ENCODE measurements around the gene CYP19A1.
"Not testable (repeated sequence)": the region's sequence is repeated elsewhere in the genome, so short reads cannot be mapped to it uniquely, and the experiment has no call there.

Gene CYP19A1

DNA sequence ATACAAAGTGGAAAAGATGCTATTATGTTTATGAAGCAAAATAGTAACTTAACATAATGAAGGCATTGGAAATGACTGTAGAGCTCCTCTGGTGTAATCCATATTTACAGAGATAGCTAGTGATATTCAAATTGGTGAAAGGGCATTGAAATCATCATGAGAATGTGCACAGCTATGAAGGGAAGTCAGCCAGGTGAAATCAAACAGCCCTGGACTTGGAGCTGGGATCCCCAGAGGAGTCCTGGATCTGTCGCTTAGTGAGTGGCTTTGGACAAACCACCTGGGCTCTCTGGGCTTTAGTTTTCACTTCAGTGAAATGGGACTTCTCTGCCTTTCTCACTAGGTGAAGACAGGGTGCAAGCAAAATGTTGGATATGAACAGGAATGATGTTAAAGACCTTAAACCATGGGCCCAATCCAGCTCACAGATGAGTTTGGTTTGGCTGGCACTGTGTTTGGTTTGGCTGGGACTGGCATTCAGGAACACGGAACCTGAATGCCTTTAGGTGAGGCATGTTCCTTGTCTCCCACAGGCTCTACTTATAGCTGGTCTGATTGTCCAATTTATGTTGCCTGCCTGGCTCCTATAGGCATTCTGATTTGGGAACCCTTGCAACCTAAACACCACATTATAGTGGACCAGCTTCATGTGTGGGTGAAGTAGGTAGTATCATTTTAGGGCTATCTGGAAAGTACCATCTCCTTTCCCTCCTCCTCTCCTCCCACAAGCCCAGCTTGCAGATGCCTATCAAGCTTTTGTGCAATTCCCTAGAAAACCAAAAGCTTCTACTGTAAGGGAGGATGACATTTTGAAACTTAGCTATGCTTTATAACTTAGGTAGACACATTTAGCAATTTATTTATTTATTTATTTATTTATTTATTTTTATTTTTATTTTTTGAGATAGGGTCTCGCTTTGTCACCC lies 133.1 kb downstream of the CYP19A1 start:
- DNase-seq (ENCODE audit: low read depth) = no peak

DNA sequence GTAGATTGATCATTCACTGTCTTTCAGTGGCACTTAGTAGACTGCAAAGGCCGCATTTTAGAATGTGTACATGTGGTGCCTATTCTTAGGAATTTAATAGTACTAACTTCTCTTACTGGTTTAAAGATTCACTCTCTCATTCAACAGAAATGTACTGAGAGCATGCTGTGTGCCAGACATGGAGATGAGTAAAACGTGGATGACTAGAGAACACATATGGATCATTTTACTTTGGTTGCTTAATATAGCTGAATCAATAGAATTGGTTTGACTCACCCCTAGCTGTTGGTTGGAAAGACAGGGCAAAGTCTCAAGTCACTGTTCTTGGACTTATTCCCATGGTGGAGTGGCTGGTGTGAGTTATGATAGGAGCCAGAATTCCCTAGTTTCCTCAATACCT lies 134.6 kb downstream of the CYP19A1 start:
- no peak for DNase-seq (ENCODE audit: low read depth)

DNA sequence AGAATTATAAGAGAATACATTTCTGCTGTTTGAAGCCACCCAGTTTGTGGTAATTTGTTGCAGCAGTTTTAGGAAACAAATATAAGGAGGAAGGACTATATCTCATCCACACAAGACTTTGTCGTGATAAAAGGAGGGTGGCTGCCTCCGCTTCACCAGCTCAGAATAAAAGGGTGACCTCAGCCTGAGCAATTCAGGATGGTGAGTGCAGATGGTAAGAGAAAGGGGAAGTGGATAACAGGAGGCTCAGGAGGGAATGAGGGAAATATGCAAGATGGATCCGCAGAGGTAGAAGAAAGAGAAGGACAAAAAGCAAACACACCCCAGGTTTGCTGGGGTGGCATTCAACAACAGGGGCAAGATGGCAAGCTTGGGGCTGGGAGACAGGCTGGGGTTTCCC lies 135.6 kb downstream of the CYP19A1 start:
- DNase-seq (ENCODE audit: low read depth) = no peak

DNA sequence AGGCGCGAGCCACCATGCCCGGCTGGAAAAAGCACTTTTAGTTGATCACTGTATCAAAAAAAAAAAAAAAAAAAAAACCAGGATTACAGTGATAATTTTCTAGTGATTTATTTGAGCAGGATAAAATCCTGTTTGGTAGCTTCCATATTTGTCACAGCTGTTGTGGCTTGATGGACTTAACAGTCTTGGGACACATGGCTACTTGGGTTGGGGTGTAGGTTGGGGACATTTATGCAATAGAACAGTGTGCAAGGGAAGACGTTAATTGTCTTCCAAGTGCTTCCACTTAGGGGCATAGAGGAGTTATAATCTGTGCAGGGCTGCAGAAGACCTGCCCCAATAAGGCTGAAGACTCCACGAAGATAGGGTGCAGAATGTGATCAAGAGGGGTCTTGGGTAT lies 136.8 kb downstream of the CYP19A1 start:
- DNase-seq (ENCODE audit: low read depth) = no peak

DNA sequence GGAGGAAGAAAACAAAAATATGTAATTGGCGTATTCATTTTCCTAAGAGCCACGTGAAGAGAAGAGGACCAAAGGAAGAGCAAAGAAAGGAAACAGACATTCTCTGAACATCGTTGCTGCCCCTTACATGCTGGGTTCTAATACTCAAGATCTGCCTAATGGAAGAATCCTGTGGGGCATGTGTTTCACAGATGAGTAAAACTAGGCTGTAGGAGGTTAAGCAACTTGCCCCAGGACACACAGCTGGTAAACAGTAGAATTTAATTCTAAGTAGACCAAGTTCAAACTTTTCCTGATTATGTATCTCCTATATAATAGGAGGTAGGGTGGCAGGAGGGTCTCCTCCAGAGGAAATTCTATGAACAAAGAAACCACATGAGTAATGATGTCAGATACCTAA lies 137.6 kb downstream of the CYP19A1 start:
- DNase-seq (ENCODE audit: low read depth) = no peak

DNA sequence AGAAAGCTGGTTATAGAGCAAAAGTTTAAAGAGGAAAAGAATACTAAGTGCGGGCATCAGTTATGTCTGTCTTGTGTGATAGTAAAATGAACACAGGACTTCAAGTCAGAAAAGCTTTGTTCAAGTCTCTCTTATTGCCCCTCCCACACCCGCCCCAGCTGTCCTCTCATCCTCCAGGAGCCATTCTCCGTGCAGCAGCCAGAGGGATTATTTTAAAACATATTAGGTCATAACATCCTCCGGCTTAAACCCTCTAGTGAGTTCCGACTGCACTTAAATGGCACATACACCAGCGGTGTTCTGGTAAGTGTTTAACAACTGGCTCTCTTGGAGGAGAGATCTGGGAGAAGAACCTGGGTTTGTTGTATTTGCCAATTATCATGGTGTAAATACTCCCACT lies 138.9 kb downstream of the CYP19A1 start:
- no peak for DNase-seq (ENCODE audit: low read depth)

DNA sequence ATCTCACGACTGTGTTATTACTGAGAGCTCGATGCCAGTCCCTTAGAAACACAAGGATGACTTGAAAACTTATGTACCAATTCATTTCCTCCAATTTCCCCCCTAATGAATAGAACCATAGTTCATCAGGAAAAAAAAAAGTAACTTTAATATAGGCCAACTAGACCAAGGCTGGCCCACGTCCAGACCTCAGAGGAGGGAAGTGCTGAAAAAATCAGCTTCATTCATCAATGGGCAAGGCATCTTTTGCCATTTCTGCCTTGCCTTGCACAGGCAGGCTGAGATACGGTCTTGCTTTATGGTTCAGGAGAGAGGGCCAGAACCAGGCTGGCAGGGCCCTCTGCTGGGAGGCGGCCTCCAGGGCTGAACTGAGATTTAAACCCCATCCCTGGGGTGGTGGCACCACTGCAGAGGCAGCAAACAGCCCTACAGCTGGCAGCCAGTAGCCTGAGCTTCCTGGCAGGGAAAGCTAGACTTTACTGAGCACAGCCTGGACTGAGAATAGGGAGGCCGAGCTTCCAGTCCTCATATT lies 139.6 kb downstream of the CYP19A1 start:
- DNase-seq (ENCODE audit: low read depth) = no peak

DNA sequence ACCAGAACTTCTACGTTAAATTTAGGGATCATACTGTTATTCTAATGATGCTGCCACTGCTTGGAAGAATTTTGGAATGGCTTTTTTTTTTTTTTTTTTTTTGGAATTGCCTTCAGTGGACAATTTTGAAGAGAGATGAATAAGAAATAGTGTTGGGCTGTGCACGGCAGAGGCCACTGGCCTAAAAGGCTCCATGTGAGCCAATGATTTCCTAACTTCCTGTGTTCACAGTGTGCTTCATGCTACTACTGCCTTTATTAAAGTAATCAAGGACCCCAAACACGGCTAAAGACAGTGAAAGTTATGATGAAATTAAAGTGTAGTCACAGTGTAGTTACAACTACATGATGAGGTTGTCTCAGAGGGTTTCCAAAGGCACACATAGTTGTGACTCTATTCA lies 142.9 kb downstream of the CYP19A1 start:
- no peak for DNase-seq (ENCODE audit: low read depth)

DNA sequence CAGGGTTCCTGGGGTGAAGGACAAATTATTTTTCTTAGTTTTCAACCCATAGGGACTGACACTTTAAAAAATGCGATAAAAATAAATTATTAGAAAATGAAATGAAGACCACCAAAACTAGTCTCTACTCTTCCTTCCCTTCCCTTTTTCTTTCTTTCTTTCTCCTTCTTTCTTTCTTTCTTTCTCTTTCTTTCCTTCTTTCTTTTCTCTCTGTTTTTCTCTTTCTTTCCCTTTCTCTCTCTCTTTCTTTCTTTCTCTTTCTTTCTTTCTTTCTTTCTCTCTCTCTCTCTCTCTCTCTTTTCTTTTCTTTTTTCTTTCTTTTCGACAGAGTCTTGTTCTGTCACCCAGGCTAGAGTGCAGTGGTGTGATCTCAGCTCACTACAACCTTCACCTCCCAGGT lies 144.4 kb downstream of the CYP19A1 start:
- no peak for DNase-seq (ENCODE audit: low read depth)

DNA sequence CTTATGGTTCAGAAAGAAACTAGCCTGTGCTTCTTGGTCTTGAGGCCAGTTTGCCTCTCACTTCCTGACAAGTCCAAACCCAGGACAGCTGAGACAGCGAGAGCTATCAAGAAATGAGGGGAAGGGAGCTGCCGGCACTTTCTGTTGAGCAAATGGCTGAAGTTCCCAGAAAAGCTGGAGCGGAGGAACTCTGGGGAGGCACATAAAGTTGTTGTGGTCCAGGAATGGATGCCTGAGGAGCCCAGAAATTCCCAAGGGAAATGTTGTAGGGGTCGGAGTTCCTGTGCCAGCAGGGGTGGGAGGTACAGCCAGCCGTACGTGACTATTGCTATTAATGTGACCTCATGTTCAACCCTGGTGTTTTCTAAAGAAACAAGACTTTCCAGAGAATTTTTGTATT lies 144.9 kb downstream of the CYP19A1 start:
- no peak for DNase-seq (ENCODE audit: low read depth)

DNA sequence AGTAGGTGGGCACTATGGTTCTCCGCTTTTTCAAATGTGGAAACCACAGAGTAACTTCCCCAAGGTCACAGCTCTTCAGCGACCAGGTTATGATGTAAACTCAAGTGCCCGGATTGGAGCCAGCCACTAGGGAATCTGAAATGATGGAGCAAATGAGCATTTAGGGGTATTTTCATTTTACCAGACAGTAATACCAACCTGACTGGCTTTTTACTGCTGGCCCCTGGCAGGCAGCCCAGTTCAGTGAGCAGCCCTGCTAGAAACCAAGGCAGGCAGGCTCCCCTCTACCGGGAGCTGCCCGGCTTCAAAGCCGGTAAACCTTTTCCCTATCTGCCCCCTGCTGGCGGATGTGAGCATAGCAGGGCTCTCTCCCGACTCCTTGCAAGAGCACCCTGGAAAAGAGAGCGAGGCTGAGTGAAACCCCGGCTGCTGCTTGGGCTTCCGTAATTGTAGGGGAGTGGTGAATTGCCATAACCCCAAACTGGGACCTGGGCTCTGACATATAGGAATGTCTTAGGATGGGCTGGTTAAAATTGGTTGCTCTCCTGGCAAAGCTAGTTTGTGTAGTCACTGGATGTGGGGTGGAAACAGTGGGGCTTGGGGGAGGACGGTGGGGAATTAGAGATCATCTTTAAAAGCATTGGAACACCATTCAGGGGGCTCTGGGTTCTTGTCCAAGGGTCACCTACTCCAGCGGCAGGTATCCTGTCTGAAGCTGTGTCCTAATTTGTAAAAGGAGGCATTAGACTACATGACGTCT lies 145.7 kb downstream of the CYP19A1 start:
- DNase-seq (ENCODE audit: low read depth) = peak; percentile 69

DNA sequence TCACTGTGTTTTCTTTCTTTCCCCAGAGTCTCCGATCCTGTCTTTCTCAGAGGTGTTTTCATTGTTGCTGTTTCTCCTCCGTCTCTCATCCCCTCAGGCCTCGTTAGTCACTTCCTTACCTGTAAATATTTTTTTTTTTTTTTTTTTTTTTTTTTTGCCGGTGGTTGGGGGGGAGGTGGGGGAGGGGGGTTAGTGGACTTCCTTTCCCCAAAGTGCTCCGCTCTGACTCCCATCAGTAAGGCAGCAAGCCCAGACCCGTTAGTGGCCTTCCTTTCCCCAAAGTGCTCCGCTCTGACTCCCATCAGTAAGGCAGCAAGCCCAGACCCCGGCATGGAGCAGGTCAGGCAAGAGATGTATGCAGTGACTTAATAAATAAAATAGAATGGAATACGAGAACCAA lies 146.6 kb downstream of the CYP19A1 start:
- DNase-seq (ENCODE audit: low read depth) = no peak

DNA sequence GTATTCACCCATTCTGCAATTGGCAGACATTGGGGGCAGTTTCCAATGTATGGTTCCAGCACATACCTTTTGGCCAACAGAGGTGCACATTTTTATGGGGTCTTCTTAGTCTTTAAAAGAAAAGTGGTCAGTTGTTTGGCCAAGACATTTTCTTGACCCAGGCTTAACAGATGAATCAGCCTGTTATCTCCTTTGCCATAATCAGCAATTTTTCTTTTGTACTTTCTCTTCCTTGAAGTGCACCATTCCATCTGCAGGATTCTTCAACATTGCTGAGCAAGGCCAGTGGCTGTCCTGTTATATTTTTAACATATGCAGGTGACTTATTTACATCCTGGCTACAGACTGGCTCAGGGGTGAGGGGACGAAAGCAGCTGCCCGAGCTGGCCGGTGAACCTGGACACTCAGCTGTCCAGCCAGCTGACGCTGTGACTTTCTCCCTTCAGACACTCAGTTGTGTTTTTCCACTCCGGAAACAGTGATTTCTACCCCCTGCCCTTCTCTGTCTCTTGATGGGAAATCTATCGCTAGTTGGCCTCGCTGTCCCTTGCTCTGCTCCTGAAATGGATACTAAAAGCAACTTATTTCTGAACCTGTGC lies 147.2 kb downstream of the CYP19A1 start:
- DNase-seq (ENCODE audit: low read depth) = no peak

DNA sequence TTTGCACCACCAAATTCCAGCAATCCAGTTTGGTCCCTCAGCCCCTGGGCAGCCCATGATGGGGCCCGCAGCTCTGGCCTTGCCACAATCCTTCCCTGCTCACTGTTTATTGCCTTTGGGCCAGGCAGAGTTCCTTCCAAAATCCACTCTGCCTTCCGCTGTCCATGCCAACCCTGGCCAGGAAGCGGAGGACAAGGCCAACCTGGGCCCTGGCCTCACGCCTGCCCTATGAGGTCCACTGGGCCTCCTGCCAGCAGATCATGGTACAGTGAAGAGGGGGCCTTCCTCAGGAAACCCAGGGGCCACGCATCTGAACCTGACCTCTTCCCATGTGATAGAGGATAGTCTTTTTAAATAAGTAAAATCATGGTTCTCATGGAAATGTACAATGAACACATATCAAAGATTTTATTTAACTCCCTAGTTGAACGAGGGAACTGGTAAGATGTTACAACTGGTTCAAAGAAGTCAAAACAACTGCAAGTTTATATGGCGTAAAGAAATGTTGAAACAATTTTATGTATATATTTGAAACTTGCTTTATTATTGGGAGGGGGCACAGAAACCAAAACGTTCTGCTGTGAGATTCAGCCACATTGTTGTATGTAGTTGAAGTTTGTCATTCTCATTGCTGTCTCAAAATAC lies 147.8 kb downstream of the CYP19A1 start:
- no peak for DNase-seq (ENCODE audit: low read depth)

DNA sequence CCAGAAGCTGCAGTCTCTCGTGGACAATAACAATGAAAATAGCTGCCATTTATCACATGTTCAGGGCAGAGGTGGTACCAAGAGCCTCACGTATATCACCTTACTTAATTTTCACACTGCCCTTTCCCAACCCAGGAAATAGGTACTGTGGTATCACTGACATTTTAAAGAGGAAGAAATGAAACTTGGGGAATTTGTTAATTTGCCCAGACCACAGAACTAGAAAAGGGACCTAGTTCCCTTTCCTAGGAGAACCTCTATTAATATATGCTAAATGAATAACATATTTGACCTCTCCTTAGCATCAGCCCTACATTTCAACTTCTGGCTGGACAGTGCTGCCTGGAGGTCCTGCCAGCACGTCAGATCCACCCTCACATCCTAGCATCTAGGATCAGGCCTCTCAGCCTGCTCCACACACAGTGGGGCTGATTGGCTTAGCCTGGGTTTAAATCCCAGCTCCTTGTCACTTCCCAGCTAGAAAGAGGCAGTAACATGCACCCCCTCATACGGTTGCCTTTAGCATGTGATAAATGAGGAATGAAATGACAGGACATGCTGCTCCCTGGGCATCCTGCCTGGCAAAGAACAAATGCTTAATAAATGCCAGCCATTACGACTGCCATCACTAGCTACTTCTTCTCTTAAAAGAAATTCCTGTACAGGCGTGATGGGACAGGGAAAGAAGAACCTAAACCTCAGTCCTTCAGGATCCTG lies 148.6 kb downstream of the CYP19A1 start:
- no peak for DNase-seq (ENCODE audit: low read depth)

DNA sequence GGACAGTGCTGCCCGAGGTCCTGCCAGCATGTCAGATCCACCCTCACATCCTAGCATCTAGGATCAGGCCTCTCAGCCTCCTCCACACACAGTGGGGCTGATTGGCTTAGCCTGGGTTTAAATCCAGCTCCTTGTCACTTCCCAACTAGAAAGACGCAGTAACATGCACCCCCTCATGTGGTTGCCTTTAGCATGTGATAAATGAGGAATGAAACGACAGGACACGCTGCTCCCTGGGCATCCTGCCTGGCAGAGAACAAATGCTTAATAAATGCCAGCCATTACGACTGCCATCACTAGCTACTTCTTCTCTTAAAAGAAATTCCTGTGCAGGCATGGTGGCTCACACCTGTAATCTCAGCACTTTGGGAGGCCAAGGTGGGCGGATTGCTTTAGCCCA lies 149.6 kb downstream of the CYP19A1 start:
- DNase-seq (ENCODE audit: low read depth) = not testable (repeated sequence)

DNA sequence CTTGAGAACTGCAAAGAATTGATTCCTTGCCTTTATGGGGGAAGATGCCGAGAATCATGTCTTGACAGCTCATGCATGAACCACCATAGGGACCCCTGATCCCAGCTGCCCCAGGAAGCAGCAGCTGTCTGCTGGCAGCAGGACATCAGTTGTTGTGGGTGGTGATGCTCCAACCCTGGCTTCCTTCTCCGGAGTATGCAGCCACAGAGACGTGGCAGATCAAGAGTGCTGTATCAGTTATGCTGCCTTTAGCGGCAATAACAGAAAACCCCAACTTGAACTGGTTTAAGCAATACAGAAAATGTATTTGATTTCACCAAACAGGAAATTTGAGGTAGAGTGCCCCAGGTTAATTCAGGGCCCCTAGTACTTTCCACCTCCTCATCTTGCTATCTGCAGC lies 151.5 kb downstream of the CYP19A1 start:
- no peak for DNase-seq (ENCODE audit: low read depth)

DNA sequence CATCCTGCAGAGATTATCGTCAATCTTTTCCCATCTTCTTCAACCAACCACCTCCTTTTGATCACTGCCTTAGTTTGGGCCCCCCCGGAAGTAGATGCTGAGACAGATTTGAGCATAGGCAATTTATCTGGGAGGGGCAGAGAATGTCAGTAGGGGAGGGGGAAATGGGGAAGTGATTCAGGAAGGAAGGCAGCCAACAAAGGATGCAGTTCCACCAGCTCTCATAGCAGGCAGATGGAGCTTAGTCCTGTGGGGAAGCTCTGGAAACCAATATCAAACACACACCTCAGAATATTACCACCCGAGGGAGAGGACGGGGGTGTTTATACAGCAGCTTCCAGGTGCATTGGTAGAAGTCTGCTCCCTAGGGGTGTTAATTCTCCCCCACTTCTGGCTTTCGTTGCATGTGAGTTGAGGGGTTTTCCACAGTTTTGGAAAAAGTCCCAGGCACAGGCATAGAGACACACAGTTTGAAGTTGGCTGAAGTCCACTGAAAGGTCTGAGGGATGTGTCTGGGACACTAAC lies 152.2 kb downstream of the CYP19A1 start:
- no peak for DNase-seq (ENCODE audit: low read depth)

DNA sequence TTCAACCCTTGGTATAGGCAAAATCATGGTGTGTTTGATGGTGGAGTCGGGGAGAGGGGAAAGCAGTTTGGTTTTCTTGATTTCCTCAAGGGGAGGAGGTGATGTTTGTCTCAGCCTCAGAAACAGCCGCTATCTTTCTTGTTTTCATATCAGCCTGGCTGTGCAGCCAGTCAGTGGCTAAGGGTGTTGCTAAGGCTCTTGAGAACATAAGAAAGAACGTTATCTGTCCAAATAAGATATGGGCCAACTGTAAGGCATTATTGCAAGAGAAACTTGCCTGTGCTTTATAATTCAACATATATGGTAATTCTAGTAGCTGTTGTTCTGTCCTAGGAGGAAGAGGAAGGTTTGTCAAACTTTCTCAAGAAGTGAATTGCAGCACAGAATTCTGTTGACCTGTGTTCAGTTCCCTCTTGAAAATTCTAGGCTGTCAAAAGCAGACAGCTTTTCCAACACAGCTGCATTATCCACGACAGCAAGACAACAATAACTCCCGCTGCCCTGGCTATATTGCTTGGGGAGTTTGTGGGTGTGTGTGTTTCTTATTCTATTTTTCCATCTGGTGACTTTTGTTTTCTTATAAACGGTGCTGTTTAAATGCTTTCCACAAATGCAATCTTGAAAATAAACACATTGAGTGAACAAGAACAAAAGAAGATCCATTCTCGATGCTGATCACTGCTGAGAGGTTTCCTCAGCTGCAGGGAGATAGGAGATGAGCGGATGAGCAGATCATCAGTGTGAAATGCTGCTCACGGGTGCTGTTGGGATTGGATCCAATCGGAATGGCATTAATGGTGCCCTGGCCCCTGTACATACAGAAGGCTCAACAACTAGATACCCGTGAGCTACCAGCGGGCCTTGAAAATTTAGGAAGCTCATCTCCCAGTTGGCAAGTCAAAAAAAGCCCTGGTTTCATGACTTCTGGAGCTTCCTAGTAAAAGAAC lies 152.9 kb downstream of the CYP19A1 start:
- no peak for DNase-seq (ENCODE audit: low read depth)

DNA sequence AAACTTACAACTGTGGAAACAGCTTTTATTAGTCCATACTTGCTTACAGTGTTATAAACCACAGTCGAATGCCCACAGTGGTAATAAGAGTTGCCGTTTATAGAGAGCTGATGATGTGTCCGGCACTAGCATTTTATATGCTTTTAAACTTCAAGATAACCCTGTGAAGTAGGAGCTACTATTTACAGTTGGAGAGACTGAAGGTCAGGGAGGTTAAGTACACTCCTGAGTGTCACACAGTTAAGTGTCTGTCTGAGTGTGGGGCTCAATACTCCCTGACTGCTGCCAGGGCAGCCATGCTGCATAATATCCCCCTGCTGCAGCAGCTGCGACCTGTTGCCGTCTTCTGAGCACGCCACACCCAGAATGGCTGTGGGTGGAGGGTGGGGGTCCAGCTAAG lies 153.8 kb downstream of the CYP19A1 start:
- DNase-seq (ENCODE audit: low read depth) = no peak

All from stimulated activated CD8-positive, alpha-beta memory T cell treated with anti-CD3 and anti-CD28 coated beads, Interleukin-7, amount 100 ng/mL, for 24 hours (primary cell).